Measurements from ENCODE around the gene PTPRN2. TPM values are rescaled to one million over a fixed set of nuclear protein-coding genes. Genes with fewer than 3 reads are reported as not detected.
A peak's percentile ranks its signal among the peaks of the same experiment; 100 is the strongest.

PTPRN2 gene
- total and polyA plus RNA-seq, 2 of the 8 experiments (the other 6 are each of a cell fraction or from before 2014, with no cell fraction given), result 2.6 to 4.5 TPM

DNA sequence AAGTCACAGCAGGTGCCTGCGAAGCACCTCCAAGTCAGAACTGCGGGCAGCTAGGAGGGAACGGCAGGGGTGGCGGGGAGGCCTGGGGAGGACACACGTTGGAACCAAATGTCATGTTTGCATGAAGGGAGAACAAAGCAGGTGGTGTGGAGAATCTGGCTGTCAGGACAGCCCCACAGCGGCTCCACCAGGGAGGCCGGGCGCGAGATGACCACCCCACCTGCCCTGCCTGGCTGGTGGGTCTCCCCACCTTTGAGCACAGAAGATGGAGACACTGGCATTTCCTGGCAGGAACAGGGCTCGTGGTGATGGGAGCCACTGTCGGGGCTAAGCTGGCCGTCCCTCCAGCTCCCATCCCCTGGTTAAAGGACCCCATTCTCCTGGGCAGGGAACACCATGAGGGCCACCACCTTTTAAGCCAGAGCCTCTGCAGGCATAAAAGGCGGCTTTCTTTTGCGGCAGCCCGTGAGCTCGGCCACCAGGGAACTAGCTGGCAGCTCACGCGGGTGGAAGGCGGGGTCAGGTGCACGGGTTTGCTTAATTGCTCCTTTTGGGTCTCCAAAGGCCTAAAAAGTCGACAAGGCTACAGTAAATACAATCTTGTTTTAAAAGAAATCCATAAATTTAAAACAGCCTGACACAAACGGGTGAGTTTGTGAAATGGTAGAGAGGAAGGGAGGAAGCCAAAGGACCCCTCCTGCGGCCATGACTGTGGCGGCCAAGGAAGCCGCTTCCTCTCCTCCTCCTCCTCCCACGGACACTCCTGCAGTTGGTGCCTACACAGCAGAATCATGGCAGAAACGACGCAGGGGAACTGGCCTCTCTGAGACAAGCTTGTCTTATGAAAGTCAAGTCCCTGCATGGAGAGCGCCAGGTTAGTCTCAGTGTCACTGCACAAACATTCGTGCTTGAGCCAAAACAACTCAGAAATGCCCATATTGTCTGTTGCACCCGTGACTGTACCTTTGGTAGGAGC is 1037.0 kb downstream of the PTPRN2 start:
- no peak overlapping the region for H4K91ac ChIP-seq (replicated peaks; ENCODE audit: insufficient read length, low read length)
- H3K79me2 ChIP-seq (ENCODE audit: control insufficient read depth in 1 of 2, insufficient read depth in 2 of 2, low read length in 2 of 2), result no peaks in the 10 kb centered on the region
- no peak for TF ChIP-seq POLR2AphosphoS5 (IDR thresholded peaks at IDR 0.05; ENCODE audit: low read depth, low read length)
- TF ChIP-seq, protein P1, sequence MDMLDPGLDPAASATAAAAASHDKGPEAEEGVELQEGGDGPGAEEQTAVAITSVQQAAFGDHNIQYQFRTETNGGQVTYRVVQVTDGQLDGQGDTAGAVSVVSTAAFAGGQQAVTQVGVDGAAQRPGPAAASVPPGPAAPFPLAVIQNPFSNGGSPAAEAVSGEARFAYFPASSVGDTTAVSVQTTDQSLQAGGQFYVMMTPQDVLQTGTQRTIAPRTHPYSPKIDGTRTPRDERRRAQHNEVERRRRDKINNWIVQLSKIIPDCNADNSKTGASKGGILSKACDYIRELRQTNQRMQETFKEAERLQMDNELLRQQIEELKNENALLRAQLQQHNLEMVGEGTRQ (IDR thresholded peaks at IDR 0.05; ENCODE audit: low read length), result no peak
- H3K23ac ChIP-seq (ENCODE audit: insufficient read length), result no peak overlapping the region
- H2AFZ ChIP-seq (ENCODE audit: low read length), result no peak overlapping the region
- H4K20me1 ChIP-seq (replicated peaks in 1 of 2; ENCODE audit: control insufficient read depth in 1 of 2, insufficient read depth in 2 of 2, low read length in 2 of 2), result no peaks in the 10 kb centered on the region
- FAIRE-seq (no peak), DNase-seq (ENCODE audit: low read depth in 1 of 2, low spot score in 2 of 2) (no peak)
- no peak overlapping the region for H2BK5ac ChIP-seq (ENCODE audit: low read depth, low read length)
- POLR2A ChIA-PET (ENCODE audit: partially characterized antibody), result interaction anchor here (1.0 to 1.1 kb wide), 2 partner anchors 9 kb away, joined by 3 to 4 read pairs; no protein-coding TSS in a partner anchor
- no peak overlapping the region for H3K9ac ChIP-seq (replicated peaks in 1 of 4; ENCODE audit: extremely low read depth in 1 of 4, low read depth in 3 of 4, low read length in 3 of 4)
- no peak overlapping the region for H3K4me3 ChIP-seq (ENCODE audit: extremely low read depth in 1 of 4, insufficient read depth in 2 of 4, low read depth in 3 of 4, low read length in 4 of 4)
- H2AK5ac ChIP-seq (ENCODE audit: low read depth, low read length), result no peak overlapping the region
- H2BK120ac ChIP-seq (replicated peaks; ENCODE audit: low read depth, low read length), result no peak overlapping the region
- H3K79me1 ChIP-seq (ENCODE audit: low read depth, low read length), result peaks cover 2% of the 10 kb centered on the region; the same call in 1 of the 2 replicates
- 90% methylated on average over 29 of the region's 31 CpGs; no CpG with 5 or more reads in 1 of the 2 experiments for WGBS, 2 experiments (ENCODE audit: extremely low coverage in 1 of 2, insufficient coverage in 1 of 2, insufficient read length in 1 of 2, insufficient replicate concordance in 2 of 2, low coverage in 1 of 2, low lambda C conversion rate in 2 of 2, missing lambda C conversion rate in 1 of 2)
- peaks cover 3% of the 10 kb centered on the region; the same call in 1 of the 2 replicates for H3K23me2 ChIP-seq (ENCODE audit: low read depth, low read length)
- no peak overlapping the region for H3K4me2 ChIP-seq (ENCODE audit: insufficient read depth in 1 of 2, low read depth in 2 of 2, low read length in 2 of 2)
- no peaks in the 10 kb centered on the region for H3K4me1 ChIP-seq (replicated peaks in 1 of 4; ENCODE audit: control insufficient read depth in 3 of 4, insufficient read depth in 4 of 4, low read length in 3 of 4)
- no peaks in the 10 kb centered on the region for H3K36me3 ChIP-seq (ENCODE audit: control insufficient read depth in 2 of 4, insufficient read depth in 4 of 4, low read length in 3 of 4)
- no peak overlapping the region for H2BK12ac ChIP-seq (ENCODE audit: low read depth, low read length)
- no peak overlapping the region for H3K14ac ChIP-seq (ENCODE audit: insufficient read length)
- no peak overlapping the region for H3K56ac ChIP-seq (replicated peaks; ENCODE audit: insufficient read length, low read depth, low read length)
- H3K27ac ChIP-seq (ENCODE audit: low read depth, low read length), result no peak overlapping the region
- H2BK15ac ChIP-seq (ENCODE audit: low read length), result no peak overlapping the region
- no peaks in the 10 kb centered on the region for H3K9me3 ChIP-seq (ENCODE audit: insufficient read depth in 2 of 2, low read depth in 1 of 2, low read length in 1 of 2)
- H2BK20ac ChIP-seq (ENCODE audit: low read length), result no peak overlapping the region
- no peak overlapping the region for H3K4ac ChIP-seq (replicated peaks; ENCODE audit: insufficient read length, low read depth, low read length)
- H4K5ac ChIP-seq (ENCODE audit: insufficient read length, low read depth, low read length), result no peak overlapping the region
- CTCF ChIA-PET (ENCODE audit: partially characterized antibody), result interaction anchor here (0.9 to 2.5 kb wide), 5 partner anchors 10 to 118 kb away, joined by 3 to 11 read pairs (median 3); no protein-coding TSS in a partner anchor
- no peak overlapping the region for H3K18ac ChIP-seq (ENCODE audit: extremely low read depth, low read length)
- H4K8ac ChIP-seq (ENCODE audit: extremely low read depth, insufficient read depth, low read length), result peak overlapping the region; percentile 68; the same call in 1 of the 2 replicates
- no peaks in the 10 kb centered on the region; a peak in 1 of 7 replicates for H3K27me3 ChIP-seq (replicated peaks in 1 of 4; ENCODE audit: control insufficient read depth in 3 of 4, extremely low read depth in 1 of 4, insufficient read depth in 3 of 4, low read length in 3 of 4)

Data from H1 (cell line).